C4-2B (cell line): ENCODE measurements around the gene NEAT1.

Source experiments
- CTCF ChIP-seq: fragments of 450-650 bp; conservative IDR thresholded peaks from 2 replicates; pipeline ENCODE4 v1.5.1; 2017; ENCODE audit warnings: mild to moderate bottlenecking
- ZFX ChIP-seq: fragments of 450-650 bp; IDR thresholded peaks from 2 replicates; pipeline ENCODE4 v1.6.1; 2017

GRCh38 chr11:65382804-65383368 lies 39.7 kb upstream of the NEAT1 start:
- TF ChIP-seq CTCF (no peak), ZFX (no peak)
